ENCODE results near the gene KLF7.

The KLF7 gene

GRCh38 chr2:207122651-207123334 lies 43.0 kb downstream of the KLF7 start:
- no peak for DNase-seq

- DNase-seq, result no peak
Observed at GRCh38 chr2:207121784-207122183, 44.0 kb downstream of the KLF7 start.

- DNase-seq, result no peak
Observed at GRCh38 chr2:207119048-207119447, 46.7 kb downstream of the KLF7 start.

GRCh38 chr2:207117668-207118067 lies 48.1 kb downstream of the KLF7 start:
- no peak for DNase-seq

DNA sequence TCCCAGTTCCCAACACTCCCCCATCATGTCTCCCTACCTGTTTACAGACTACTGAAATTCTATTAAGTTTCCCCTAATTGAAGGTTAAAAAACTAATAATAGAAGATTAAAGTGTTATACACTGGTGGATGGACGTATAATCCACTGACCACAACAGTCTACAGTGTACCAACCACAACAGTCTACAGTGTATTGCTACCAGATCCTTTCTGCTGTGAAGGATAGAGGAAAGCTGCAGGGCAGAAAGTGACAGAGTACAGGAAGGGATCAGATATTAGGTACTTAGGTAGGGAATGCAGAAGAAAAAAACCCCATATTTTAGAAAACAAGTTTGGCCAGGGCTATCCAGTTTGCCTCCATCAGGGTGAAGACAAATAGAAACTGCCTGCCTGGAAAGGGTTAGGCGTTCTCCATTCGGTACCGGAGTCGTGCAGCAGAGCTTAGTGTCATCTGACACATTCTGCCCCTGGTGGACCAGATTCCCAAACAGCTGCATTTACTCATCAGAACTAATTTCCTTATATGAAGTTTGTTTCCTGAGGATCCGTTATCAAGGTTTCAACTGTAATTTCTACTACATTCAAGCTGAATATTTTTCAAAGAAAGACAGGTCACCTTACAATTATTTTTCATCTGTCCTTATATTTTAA lies 49.9 kb downstream of the KLF7 start:
- DNase-seq, result no peak

DNA sequence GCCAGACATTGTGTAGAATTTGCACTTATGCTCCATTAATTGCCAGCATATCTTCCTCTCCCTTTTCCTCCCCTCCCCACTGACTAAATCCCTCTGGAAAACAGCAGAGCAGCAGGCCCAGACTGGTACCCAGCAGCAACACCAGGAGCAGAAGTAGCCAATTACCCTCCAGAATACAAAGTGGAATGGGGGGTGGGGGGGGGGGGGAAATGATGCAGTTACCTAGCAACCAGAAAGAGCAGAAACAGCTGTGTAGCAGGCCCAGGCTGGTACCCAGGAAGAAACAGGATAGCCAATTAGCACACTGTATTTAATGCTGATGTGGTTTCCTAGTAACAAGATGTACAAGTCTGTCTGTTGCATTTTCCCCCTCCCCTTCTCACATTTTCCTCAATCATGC lies 52.3 kb downstream of the KLF7 start:
- no peak for DNase-seq

- DNase-seq, result no peak
Observed at GRCh38 chr2:207112785-207113184, 53.0 kb downstream of the KLF7 start.

- DNase-seq, result no peak
Observed at GRCh38 chr2:207112383-207112782, 53.4 kb downstream of the KLF7 start.

DNA sequence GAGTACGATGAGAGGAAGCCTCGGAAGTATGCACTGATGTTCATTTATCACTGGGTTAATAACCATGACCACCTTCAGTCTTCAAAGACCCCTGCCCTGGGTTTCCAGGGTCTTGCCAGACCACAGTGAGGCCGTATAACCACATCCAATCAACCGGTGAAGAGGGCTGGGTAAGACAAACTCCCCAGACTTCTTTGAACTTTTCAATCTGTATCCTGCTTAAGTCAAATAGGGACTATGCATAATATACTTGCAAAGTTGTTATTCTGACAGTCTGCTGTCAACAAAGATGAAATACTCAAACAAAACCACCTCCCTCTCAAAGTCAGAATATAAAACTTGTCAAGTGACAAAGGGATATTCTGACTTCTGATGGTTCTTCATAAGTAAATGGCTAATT lies 54.0 kb downstream of the KLF7 start:
- DNase-seq, result no peak

DNA sequence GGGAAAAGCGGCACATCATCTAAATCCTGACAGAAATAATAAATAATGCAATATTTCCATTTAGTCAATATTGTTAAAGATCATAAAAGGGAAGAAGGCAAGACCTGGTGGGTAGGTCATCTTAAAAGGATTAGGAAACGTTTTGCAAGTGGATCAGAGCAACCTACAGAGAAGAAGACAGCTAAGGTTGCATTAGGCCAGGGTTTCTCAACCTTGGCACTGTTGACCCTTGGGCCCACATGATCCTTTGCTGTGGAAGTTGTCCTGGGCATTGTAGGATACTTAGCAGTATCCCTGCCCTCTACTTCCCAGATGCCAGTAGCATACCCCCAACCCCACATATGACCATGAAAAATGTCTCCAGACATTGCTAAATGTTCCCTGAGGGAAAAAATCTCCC lies 55.0 kb downstream of the KLF7 start:
- no peak for DNase-seq

- DNase-seq, result no peak
Observed at GRCh38 chr2:207110310-207110709, 55.4 kb downstream of the KLF7 start.

DNA sequence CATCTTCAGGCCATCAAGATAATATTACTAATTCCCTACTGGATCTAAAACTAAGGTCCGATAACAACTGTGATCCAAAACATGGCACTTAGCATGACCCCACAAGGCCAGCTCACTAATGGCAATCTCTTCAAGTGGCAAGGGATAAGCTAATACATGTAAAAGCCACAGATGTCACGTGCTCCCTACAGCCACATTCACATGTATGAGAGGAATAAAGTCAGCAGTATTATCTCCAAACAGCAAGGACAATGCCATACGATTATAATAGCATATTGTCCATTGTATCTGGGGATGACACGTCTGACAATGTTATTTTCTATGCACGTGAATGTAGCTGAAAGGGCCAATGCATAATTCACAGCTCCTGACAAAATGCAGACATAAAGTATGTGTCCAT lies 56.0 kb downstream of the KLF7 start:
- no peak for DNase-seq

- DNase-seq, result no peak
Observed at GRCh38 chr2:207108440-207108839, 57.3 kb downstream of the KLF7 start.

DNA sequence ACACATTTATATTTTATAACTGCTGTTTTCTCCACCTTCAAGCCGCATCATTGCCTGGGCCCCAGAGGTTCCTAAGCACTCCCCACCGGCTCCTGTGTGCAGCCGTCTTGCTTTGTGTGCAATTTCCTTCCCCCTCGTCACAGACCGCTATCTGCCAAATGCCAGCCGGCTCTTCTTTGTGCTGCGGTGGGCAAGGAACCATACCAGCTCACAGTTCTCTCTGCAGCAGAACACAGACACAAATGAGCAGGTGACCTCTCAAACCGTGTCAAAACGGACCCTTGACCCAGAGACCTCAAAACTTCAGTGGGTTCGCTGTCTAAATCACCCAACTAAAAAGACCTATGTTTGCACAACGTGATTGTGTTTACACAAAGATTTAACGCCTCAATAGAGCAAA lies 58.2 kb downstream of the KLF7 start:
- peak; percentile 22 for DNase-seq

GRCh38 chr2:207107131-207107530 lies 58.6 kb downstream of the KLF7 start:
- no peak for DNase-seq

DNA sequence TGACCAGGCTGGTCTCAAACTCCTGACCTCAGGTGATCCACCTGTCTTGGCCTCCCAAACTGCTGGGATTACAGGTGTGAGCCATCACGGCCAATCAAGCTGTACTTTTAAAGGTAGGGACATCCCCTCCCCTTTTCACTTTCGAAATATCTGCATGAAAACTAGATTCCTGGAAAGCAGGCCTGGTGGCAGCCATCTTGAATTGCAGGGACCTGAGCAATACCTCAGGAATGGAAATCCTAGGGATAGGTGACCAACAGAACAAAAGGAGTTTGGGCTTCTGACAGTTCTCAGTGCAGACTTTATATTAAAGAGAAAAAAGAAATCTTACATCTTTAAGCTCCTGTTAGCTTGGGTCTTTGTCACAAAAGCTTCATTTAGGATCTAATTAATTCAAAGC lies 62.6 kb downstream of the KLF7 start:
- DNase-seq, result no peak

DNA sequence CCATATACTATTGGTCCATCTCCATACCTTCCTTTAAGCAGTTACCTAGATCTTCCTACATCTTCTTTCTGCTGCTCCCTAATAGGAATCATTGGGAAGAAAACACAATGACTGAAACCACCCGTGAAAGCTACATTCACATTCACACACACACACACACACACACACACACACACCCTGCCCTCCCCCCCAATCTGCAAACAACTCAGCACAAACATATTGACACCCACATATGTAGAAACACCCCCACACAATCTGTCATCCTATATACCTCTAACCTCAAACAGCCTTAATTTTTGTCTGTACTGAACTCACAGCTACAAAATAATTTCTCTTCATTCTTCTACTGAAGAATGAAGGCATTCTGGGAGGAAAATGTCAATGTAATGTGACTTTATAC lies 63.8 kb downstream of the KLF7 start:
- no peak for DNase-seq

DNA sequence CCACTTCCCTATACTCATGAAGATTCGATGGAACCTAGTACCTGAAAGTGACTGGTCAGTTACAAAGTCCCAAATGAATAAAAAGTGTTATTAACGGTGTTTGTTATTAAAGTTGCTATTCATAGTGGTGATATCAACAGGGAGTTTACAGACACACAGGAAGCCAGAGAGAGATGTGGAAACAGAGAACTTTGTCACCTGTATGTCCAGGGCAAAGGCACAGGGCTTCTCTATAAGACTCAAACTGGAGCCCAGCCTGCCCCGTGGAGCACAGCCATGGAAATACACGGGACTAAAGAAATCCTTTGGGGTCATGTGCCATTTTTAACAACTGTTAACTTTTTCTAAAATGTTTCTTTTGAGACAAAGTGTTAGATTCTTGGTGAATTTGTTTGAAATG lies 68.5 kb downstream of the KLF7 start:
- DNase-seq, result no peak

GRCh38 chr2:207095963-207096362 lies 69.8 kb downstream of the KLF7 start:
- no peak for DNase-seq

DNA sequence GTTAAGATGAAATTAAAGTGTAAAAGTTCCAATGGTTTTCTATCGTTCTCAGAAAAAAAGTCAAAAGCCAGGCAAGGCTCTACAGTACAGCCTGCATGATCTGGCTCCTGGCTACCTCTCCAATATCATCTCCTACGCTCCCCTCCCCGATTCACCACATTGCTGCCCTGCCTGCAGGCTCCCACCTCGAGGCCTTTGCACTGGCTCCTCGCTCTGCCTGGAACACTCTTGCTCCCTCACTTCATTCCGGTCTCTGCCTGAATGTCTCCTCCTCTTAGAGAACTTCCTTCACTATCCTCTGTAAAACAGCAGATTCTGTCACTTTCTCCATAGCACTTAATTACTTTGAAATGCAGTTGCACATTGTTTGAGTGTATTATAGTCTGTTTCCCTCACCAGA lies 72.5 kb downstream of the KLF7 start:
- DNase-seq, result no peak

- DNase-seq, result no peak
Observed at GRCh38 chr2:207092818-207093217, 72.9 kb downstream of the KLF7 start.

DNA sequence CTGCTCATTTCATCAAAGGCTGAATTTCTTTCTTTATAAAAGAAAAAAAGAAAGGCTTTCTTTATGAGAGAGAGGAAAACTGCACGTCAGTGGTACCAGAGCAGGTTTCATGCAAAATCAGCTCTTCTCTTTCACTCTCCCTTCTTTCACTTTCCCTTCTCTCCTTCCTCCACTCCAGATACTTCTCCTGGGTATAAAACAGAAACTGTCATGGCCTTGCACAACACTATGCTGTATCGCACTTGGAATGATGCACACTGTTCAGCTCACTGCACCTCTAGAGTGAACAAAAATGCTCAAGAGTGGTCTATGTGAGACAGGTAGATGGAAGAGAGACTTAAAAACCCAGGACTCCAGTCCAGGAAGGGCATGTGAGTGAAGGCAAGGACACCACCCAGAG lies 73.8 kb downstream of the KLF7 start:
- DNase-seq, result no peak

GRCh38 chr2:207091176-207091575 lies 74.6 kb downstream of the KLF7 start:
- DNase-seq, result no peak

GRCh38 chr2:207090389-207090788 lies 75.4 kb downstream of the KLF7 start:
- no peak for DNase-seq

GRCh38 chr2:207088839-207089238 lies 76.9 kb downstream of the KLF7 start:
- no peak for DNase-seq
